RWPE2 (cell line): ENCODE measurements around the gene LRRC8B.
"Not testable (repeated sequence)": the region's sequence is repeated elsewhere in the genome, so short reads cannot be mapped to it uniquely, and the experiment has no call there.

Experiments
- ATAC-seq: fragments of 200-7000 bp; cut with Tn5 transposase; 3 replicates; pipeline ENCODE4 v1.9.1; 2021; ENCODE audit warnings: low read depth
- DNase-seq: peaks from one replicate; pipeline ENCODE4 v3.0.0-alpha.2; 2020; ENCODE audit warnings: low spot score
- H3K27ac ChIP-seq: fragments of 450-650 bp; 2 replicates; pipeline ENCODE4 v1.5.1; 2017; ENCODE audit warnings: mild to moderate bottlenecking; ENCODE audit not compliant: poor library complexity, severe bottlenecking
- H3K27me3 ChIP-seq: fragments of 250-450 bp; sonication (Bioruptor Pico); 2 replicates; pipeline ENCODE4 v1.5.1; 2021; ENCODE audit warnings: mild to moderate bottlenecking, moderate library complexity; ENCODE audit not compliant: insufficient read depth, poor library complexity, severe bottlenecking
- H3K36me3 ChIP-seq: fragments of 250-450 bp; sonication (Bioruptor Pico); 2 replicates; pipeline ENCODE4 v1.5.1; 2020; ENCODE audit warnings: low read depth, mild to moderate bottlenecking, moderate library complexity
- H3K4me1 ChIP-seq: fragments of 250-450 bp; sonication (Bioruptor Pico); 2 replicates; pipeline ENCODE4 v1.5.1; 2021; ENCODE audit warnings: mild to moderate bottlenecking, moderate library complexity; ENCODE audit not compliant: insufficient read depth, poor library complexity, severe bottlenecking
- H3K4me3 ChIP-seq: fragments of 250-450 bp; sonication (Bioruptor Pico); 2 replicates; pipeline ENCODE4 v1.5.1; 2021; ENCODE audit warnings: mild to moderate bottlenecking, moderate library complexity; ENCODE audit not compliant: severe bottlenecking
- H3K9me3 ChIP-seq: fragments of 250-450 bp; sonication (Bioruptor Pico); 2 replicates; pipeline ENCODE4 v1.5.1; 2021; ENCODE audit warnings: mild to moderate bottlenecking, moderate library complexity; ENCODE audit not compliant: severe bottlenecking
- CTCF ChIP-seq: fragments of 450-650 bp; IDR thresholded peaks from one replicate; pipeline ENCODE4 v1.5.1; 2017; ENCODE audit warnings: mild to moderate bottlenecking, moderate library complexity; ENCODE audit not compliant: poor library complexity, severe bottlenecking

LRRC8B gene

GRCh38 chr1:89629146-89629545 is 104.5 kb downstream of the LRRC8B start:
- H3K27ac ChIP-seq = no peak overlapping the region
- H3K4me1 ChIP-seq = no peaks in the 10 kb centered on the region
- ATAC-seq (no peak), DNase-seq (no peak)
- no peaks in the 10 kb centered on the region for H3K36me3 ChIP-seq
- no peak for TF ChIP-seq CTCF
- H3K9me3 ChIP-seq = no peaks in the 10 kb centered on the region
- no peaks in the 10 kb centered on the region for H3K27me3 ChIP-seq
- H3K4me3 ChIP-seq = no peak overlapping the region

GRCh38 chr1:89629600-89629999 is 105.0 kb downstream of the LRRC8B start:
- H3K27me3 ChIP-seq, H3K9me3 ChIP-seq, DNase-seq, ATAC-seq, H3K27ac ChIP-seq, H3K4me1 ChIP-seq, H3K36me3 ChIP-seq, H3K4me3 ChIP-seq: not testable (repeated sequence)

- Histone ChIP-seq H3K9me3 (no peaks in the 10 kb centered on the region), H3K36me3 (no peaks in the 10 kb centered on the region), H3K27ac (no peak overlapping the region), H3K4me1 (peaks cover 4% of the 10 kb centered on the region), H3K4me3 (no peak overlapping the region), H3K27me3 (no peaks in the 10 kb centered on the region)
- no peak for ATAC-seq
- no peak for DNase-seq
- TF ChIP-seq CTCF = no peak
Measured at GRCh38 chr1:89630048-89630447, 105.4 kb downstream of the LRRC8B start.

- Histone ChIP-seq H3K27me3 (no peaks in the 10 kb centered on the region), H3K27ac (peak overlapping the region; percentile 96)
Measured at GRCh38 chr1:89631816-89632656, 107.4 kb downstream of the LRRC8B start.

GRCh38 chr1:89632657-89633247 is 108.1 kb downstream of the LRRC8B start, which contains the start of gene LRRC8C:
Gene LRRC8C (plus strand): TSS chr1:89633120. CDS start chr1:89686474, 53,354 bp downstream.
- Histone ChIP-seq H3K36me3 (no peaks in the 10 kb centered on the region), H3K27ac (peak within 1 kb of the TSS; percentile 96)

More at GRCh38 chr1:89631816-89632656, 107.4 kb downstream of the LRRC8B start:
- Histone ChIP-seq H3K4me3 (peak overlapping the region; percentile 79), H3K36me3 (no peaks in the 10 kb centered on the region), H3K9me3 (no peaks in the 10 kb centered on the region), H3K4me1 (peaks cover 24% of the 10 kb centered on the region)
- no peak for TF ChIP-seq CTCF
- ATAC-seq (no peak), DNase-seq (no peak)

More at GRCh38 chr1:89632657-89633247, 108.1 kb downstream of the LRRC8B start, which contains the start of gene LRRC8C:
- ATAC-seq = peak; percentile 72
- Histone ChIP-seq H3K4me3 (peak within 1 kb of the TSS; percentile 79), H3K9me3 (no peaks in the 10 kb centered on the region), H3K27me3 (no peaks in the 10 kb centered on the region), H3K4me1 (peaks cover 31% of the 10 kb centered on the region)
- TF ChIP-seq CTCF = peak; percentile 91
- peak; percentile 71 for DNase-seq
